Mammary epithelial cell (primary cell): ENCODE measurements around the gene TUBB3.

Source experiments
- EZH2 ChIP-seq: IDR thresholded peaks from 2 replicates; pipeline ENCODE4 v1.6.1; 2012; ENCODE audit warnings: low read length, inconsistent platforms, borderline replicate concordance
- TF ChIP-seq, protein P1 (sequence below), 2 donors: IDR thresholded peaks in 1 of 2; conservative IDR thresholded peaks in 1 of 2; 2 replicates each; pipeline ENCODE4 v1.5.1; 2011 to 2012; ENCODE audit warnings: inconsistent platforms in 2 of 2, low read length in 2 of 2, mild to moderate bottlenecking in 2 of 2, control low read depth in 1 of 2, low read depth in 1 of 2; ENCODE audit not compliant: insufficient read depth in 1 of 2; ENCODE audit errors: extremely low read depth in 1 of 2

DNA sequence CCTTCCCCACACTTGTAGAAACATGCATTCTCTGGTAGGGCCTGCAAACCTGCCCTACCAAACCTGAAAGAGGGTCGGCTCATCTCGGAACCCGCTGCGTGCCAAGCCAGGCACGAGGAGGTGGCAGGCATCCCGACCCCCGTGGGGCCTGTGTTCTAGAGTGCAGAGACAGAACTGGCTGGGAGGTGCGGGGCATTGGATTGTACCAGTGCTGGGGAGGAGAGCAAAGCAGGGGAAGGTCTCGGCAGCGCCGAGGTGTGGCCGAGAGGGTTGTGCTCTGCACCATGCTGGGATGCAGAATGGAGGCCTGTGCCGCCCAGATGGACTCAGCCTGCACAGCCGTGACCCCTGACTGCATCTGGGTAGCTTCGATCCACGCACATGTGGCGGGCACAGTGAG, 22.3 kb upstream of the TUBB3 start:
- TF ChIP-seq, protein P1, sequence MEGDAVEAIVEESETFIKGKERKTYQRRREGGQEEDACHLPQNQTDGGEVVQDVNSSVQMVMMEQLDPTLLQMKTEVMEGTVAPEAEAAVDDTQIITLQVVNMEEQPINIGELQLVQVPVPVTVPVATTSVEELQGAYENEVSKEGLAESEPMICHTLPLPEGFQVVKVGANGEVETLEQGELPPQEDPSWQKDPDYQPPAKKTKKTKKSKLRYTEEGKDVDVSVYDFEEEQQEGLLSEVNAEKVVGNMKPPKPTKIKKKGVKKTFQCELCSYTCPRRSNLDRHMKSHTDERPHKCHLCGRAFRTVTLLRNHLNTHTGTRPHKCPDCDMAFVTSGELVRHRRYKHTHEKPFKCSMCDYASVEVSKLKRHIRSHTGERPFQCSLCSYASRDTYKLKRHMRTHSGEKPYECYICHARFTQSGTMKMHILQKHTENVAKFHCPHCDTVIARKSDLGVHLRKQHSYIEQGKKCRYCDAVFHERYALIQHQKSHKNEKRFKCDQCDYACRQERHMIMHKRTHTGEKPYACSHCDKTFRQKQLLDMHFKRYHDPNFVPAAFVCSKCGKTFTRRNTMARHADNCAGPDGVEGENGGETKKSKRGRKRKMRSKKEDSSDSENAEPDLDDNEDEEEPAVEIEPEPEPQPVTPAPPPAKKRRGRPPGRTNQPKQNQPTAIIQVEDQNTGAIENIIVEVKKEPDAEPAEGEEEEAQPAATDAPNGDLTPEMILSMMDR (conservative IDR thresholded peaks at IDR 0.05 in 1 of 2, IDR thresholded peaks at IDR 0.05 in 1 of 2; ENCODE audit: extremely low read depth in 1 of 2, insufficient read depth in 1 of 2, low read depth in 1 of 2, low read length in 2 of 2): no peak
- no peak for TF ChIP-seq EZH2
